GM12878 (cell line): Measurements from ENCODE around the gene PAXX. TPM values are rescaled to one million over a fixed set of nuclear protein-coding genes. Genes with fewer than 3 reads are reported as not detected.

ENCODE experiments used
- ATAC-seq: fragments of 200-7000 bp; cut with Tn5 transposase; 3 replicates; pipeline ENCODE4 v1.9.1; 2020; ENCODE audit warnings: mild to moderate bottlenecking, moderate library complexity
- BruUV-seq: library from RNA; stranded (reverse); fragments of 400-500 nt; replicated peaks from 2 replicates; lab custom pipeline; 2021; lab: Mats Ljungman, UMichigan
- CTCF ChIA-PET: fragments of 300-600 bp; sonication (Branson Sonifier 250); formaldehyde crosslinking; extraction: SDS; loops from one replicate; lab custom pipeline; 2021; ENCODE audit warnings: inconsistent platforms; lab: Yijun Ruan, JAX
- POLR2A ChIA-PET: fragments of 350-600 bp; formaldehyde crosslinking; extraction: SDS; loops from one replicate; lab custom pipeline; 2021; ENCODE audit warnings: inconsistent platforms; lab: Charles Lee
- RAD21 ChIA-PET: fragments of 300-600 bp; sonication (Branson Sonifier 250); formaldehyde crosslinking; loops from one replicate; lab custom pipeline; 2023; ENCODE audit warnings: antibody characterized with exemption; ENCODE audit not compliant: unreplicated experiment; lab: Charles Lee
- SMC1A ChIA-PET: fragments of 300-600 bp; sonication (Branson Sonifier 250); formaldehyde crosslinking; loops from one replicate; lab custom pipeline; 2023; ENCODE audit not compliant: unreplicated experiment, uncharacterized antibody; lab: Charles Lee
- DNase-seq: peaks from one replicate; pipeline ENCODE4 v3.0.0-alpha.2; 2011; ENCODE audit warnings: low read depth, low spot score
- FAIRE-seq: peaks from 3 replicates; lab custom pipeline; 2011; peaks lifted over from hg19 to GRCh38; lab: Jason Lieb, UNC
- H2AFZ ChIP-seq: 2 replicates; pipeline ENCODE4 v1.6.0; 2011; ENCODE audit warnings: low read depth, low read length, control low read depth; ENCODE audit not compliant: control insufficient read depth
- H3K27ac ChIP-seq: 2 replicates; pipeline ENCODE4 v1.5.1; 2011; ENCODE audit warnings: control low read depth; ENCODE audit not compliant: control insufficient read depth, insufficient read depth
- H3K27me3 ChIP-seq, 2 experiments: replicated peaks in 1 of 2; 2 replicates each; pipeline versions ENCODE4 v1.6.0 to v1.6.1; 2011; ENCODE audit warnings: low read length in 1 of 2; ENCODE audit not compliant: control insufficient read depth in 2 of 2, insufficient read depth in 2 of 2
- H3K36me3 ChIP-seq, 2 experiments: 2 replicates each; pipeline ENCODE4 v1.5.1; 2011; ENCODE audit warnings: low read length in 1 of 2; ENCODE audit not compliant: control insufficient read depth in 2 of 2, insufficient read depth in 2 of 2
- H3K4me1 ChIP-seq: 2 replicates; pipeline ENCODE4 v1.6.1; 2011; ENCODE audit warnings: mild to moderate bottlenecking, low read length, moderate library complexity, mixed read lengths; ENCODE audit not compliant: control insufficient read depth, insufficient read depth
- H3K4me2 ChIP-seq: 2 replicates; pipeline ENCODE4 v1.6.0; 2011; ENCODE audit warnings: control low read depth; ENCODE audit not compliant: control insufficient read depth, insufficient read depth
- H3K4me3 ChIP-seq: fragments of 200-600 bp; sonication (generic); 2 replicates; pipeline ENCODE4 v1.5.1; 2016
- H3K79me2 ChIP-seq: 2 replicates; pipeline ENCODE4 v1.6.0; 2011; ENCODE audit warnings: low read length; ENCODE audit not compliant: control insufficient read depth, insufficient read depth
- H3K9ac ChIP-seq: 2 replicates; pipeline ENCODE4 v1.8.0; 2011; ENCODE audit warnings: low read length, control low read depth, mixed read lengths; ENCODE audit not compliant: control insufficient read depth, insufficient read depth
- H3K9me3 ChIP-seq: replicated peaks from 3 replicates; pipeline ENCODE4 v1.5.1; 2011; ENCODE audit warnings: mild to moderate bottlenecking, low read length; ENCODE audit not compliant: control insufficient read depth, insufficient read depth
- H4K20me1 ChIP-seq: 2 replicates; pipeline ENCODE4 v1.6.0; 2011; ENCODE audit not compliant: control insufficient read depth, insufficient read depth
- ATF7 ChIP-seq: fragments of 450-650 bp; IDR thresholded peaks from 2 replicates; pipeline ENCODE4 v1.6.1; 2016; ENCODE audit warnings: low read depth, mild to moderate bottlenecking
- CBX3 ChIP-seq: fragments of 200-600 bp; sonication (generic); IDR thresholded peaks from 2 replicates; pipeline ENCODE4 v1.6.1; 2016; ENCODE audit warnings: low read depth, borderline replicate concordance
- E2F4 ChIP-seq: IDR thresholded peaks from 2 replicates; pipeline ENCODE4 v1.6.1; 2012; ENCODE audit warnings: low read depth, low read length, improper control_type of control experiment
- ETV6 ChIP-seq, 2 experiments: fragments of 450-650 bp in 1 of 2; IDR thresholded peaks in 1 of 2; conservative IDR thresholded peaks in 1 of 2; 2 replicates each; pipeline ENCODE4 v1.6.1; 2014; ENCODE audit warnings: antibody characterized with exemption in 1 of 2, borderline replicate concordance in 1 of 2, low read depth in 1 of 2, mild to moderate bottlenecking in 1 of 2, moderate library complexity in 1 of 2
- IKZF2 ChIP-seq, 2 experiments: fragments of 450-650 bp; IDR thresholded peaks; 2 replicates each; pipeline ENCODE4 v1.6.1; 2017; ENCODE audit warnings: mild to moderate bottlenecking in 2 of 2, moderate library complexity in 2 of 2
- JUNB ChIP-seq: IDR thresholded peaks from 2 replicates; pipeline ENCODE4 v1.6.1; 2016; ENCODE audit warnings: antibody characterized with exemption, mild to moderate bottlenecking
- KDM1A ChIP-seq: fragments of 200-600 bp; sonication (generic); IDR thresholded peaks from 2 replicates; pipeline ENCODE4 v1.6.1; 2016; ENCODE audit warnings: borderline replicate concordance
- LARP7 ChIP-seq: fragments of 450-650 bp; IDR thresholded peaks from 2 replicates; pipeline ENCODE4 v1.6.1; 2017; ENCODE audit warnings: mild to moderate bottlenecking
- PAX5 ChIP-seq: IDR thresholded peaks from 2 replicates; pipeline ENCODE4 v1.6.1; 2011; ENCODE audit warnings: low read depth, low read length, borderline replicate concordance
- PBX3 ChIP-seq: IDR thresholded peaks from 2 replicates; pipeline ENCODE4 v1.6.1; 2011; ENCODE audit warnings: mild to moderate bottlenecking, low read depth, low read length, moderate library complexity; ENCODE audit not compliant: insufficient replicate concordance
- WGBS: methylation state at CpG from one replicate; pipeline ENCODE4 v1.1.6; 2016; ENCODE audit warnings: low lambda C conversion rate; ENCODE audit not compliant: insufficient replicate concordance, insufficient coverage; ENCODE audit errors: missing lambda C conversion rate; 5-methylcytosine and 5-hydroxymethylcytosine counted together
- in situ Hi-C: fragments of 300-500 bp; cut with MboI; formaldehyde crosslinking; loops from 9 replicates; pipeline ENCODE4 v1.14.3; 2018; ENCODE audit warnings: mixed read lengths
- intact Hi-C: fragments of 100-400 bp; cut with micrococcal nuclease; formaldehyde crosslinking; loops from one replicate; pipeline ENCODE4 v1.14.2; 2022; ENCODE audit not compliant: unreplicated experiment
- polyA plus RNA-seq, 11 experiments: library from polyadenylated mRNA; depleted of rRNA in 4 of 11; unstranded in 6 of 11; stranded (reverse) in 5 of 11; fragments of >200 nt; fragmentation: Nextera tagmentation in 4 of 11; fragmentation: Illumina TruSeq in 1 of 11; extraction: Ambion mirVana in 4 of 11; extraction: Trizol in 1 of 11; gene quantifications; 1 replicate in 1 of 11; 2 replicates in 10 of 11; pipeline versions ENCODE4 v1.2.1 to v1.2.3, GENCODE V29; 2011 to 2016; ENCODE audit warnings: inconsistent platforms in 2 of 11, missing spikeins in 2 of 11, low read depth in 1 of 11
- total RNA-seq, 4 experiments: library from RNA; depleted of rRNA in 3 of 4; stranded (reverse); fragments of >200 nt in 3 of 4; fragmentation: Illumina TruSeq in 1 of 4; extraction: Trizol in 1 of 4; gene quantifications; 2 replicates each; pipeline versions ENCODE4 v1.2.1 to v1.2.3, GENCODE V29; 2013 to 2021
- TF ChIP-seq, protein P1 (sequence below): IDR thresholded peaks from 2 replicates; pipeline ENCODE4 v1.6.1; 2012; ENCODE audit warnings: low read length, inconsistent platforms

The PAXX gene
- total and polyA plus RNA-seq, 10 of the 15 experiments (the other 5 are each of a cell fraction or from before 2014, with no cell fraction given), result 0.18 to 60.6 (median 29.5) TPM

DNA sequence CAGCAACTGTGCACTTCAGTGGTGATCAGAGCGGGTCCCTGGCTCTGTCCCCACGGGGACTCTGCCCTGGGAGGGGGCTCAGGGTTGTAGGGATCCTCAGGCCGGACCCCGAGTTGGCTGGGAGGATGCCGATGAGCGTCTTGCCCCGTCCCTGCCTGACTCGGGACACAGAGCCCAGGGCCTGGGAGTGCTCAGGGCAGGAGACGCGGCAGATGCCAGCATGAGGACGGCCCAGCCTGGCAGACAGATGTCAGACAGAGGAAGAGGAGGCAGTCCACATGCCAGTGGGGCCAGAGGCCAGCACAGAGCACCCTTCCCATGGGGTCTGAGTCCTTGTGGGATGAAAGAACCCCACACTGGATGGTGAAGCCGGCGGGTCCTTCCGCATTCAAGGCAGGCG is 28.9 kb upstream of the PAXX start (continued):
- TF ChIP-seq PBX3, result no peak
- TF ChIP-seq E2F4, result no peak
- no peak for TF ChIP-seq PAX5

DNA sequence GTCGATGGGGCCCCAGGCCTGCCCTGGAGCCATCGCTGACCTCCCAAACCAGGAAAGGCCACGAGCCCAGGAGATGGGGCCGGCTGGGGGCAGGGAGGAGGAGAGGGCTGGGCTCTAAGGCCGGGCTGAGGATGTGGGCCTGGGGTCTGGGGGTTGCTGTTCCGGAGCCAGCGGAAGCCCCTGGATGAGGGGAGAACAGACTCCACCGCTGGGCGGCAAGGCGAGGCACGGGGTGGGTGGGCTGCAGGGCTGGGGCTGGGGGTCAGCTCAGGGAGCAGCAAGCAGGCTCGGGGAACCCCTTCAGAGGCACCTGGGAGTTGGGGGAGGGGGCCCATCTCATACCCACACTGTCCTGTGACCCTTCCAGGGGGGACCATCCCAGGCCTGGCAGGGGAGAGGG is 28.5 kb upstream of the PAXX start:
- no peak for FAIRE-seq
- Histone ChIP-seq H3K9ac (no peak overlapping the region), H3K4me1 (peaks cover 7% of the 10 kb centered on the region), H3K4me3 (no peak overlapping the region), H3K27ac (no peak overlapping the region), H2AFZ (no peak overlapping the region), H3K36me3 (no peaks in the 10 kb centered on the region), H3K79me2 (no peaks in the 10 kb centered on the region), H3K4me2 (no peak overlapping the region), H3K27me3 (no peaks in the 10 kb centered on the region), H3K9me3 (no peaks in the 10 kb centered on the region), H4K20me1 (no peaks in the 10 kb centered on the region; the same call in 1 of the 2 replicates)
- ChIA-PET POLR2A (no interaction called here), RAD21 (interaction anchor here (0.6 kb wide), 1 partner anchor 78 kb away, joined by 3 read pairs; no protein-coding TSS in a partner anchor), CTCF (no interaction called here), SMC1A (no interaction called here)
- no peak for TF ChIP-seq KDM1A
- TF ChIP-seq, protein P1, sequence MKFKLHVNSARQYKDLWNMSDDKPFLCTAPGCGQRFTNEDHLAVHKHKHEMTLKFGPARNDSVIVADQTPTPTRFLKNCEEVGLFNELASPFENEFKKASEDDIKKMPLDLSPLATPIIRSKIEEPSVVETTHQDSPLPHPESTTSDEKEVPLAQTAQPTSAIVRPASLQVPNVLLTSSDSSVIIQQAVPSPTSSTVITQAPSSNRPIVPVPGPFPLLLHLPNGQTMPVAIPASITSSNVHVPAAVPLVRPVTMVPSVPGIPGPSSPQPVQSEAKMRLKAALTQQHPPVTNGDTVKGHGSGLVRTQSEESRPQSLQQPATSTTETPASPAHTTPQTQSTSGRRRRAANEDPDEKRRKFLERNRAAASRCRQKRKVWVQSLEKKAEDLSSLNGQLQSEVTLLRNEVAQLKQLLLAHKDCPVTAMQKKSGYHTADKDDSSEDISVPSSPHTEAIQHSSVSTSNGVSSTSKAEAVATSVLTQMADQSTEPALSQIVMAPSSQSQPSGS, result no peak
- no peak for TF ChIP-seq CBX3
- TF ChIP-seq ETV6 (conservative IDR thresholded peaks at IDR 0.05 in 1 of 2, IDR thresholded peaks at IDR 0.05 in 1 of 2; ENCODE audit: borderline replicate concordance in 1 of 2, low read depth in 1 of 2), result no peak
- TF ChIP-seq JUNB, result no peak
- TF ChIP-seq ATF7, result no peak
- TF ChIP-seq LARP7, result no peak
- no peak for TF ChIP-seq IKZF2 (IDR thresholded peaks at IDR 0.05)
- TF ChIP-seq E2F4, result no peak
- 63% methylated on average over 6 of the region's 12 CpGs for WGBS
- ATAC-seq, result no peak
- DNase-seq, result no peak
- in situ Hi-C loops, result no loop called here
- intact Hi-C loops, result no loop called here
- no TSS peak for BruUV-seq
